ENCODE results near the gene AZIN2.
"Not testable (repeated sequence)": the region's sequence is repeated elsewhere in the genome, so short reads cannot be mapped to it uniquely, and the experiment has no call there.

Gene AZIN2

DNA sequence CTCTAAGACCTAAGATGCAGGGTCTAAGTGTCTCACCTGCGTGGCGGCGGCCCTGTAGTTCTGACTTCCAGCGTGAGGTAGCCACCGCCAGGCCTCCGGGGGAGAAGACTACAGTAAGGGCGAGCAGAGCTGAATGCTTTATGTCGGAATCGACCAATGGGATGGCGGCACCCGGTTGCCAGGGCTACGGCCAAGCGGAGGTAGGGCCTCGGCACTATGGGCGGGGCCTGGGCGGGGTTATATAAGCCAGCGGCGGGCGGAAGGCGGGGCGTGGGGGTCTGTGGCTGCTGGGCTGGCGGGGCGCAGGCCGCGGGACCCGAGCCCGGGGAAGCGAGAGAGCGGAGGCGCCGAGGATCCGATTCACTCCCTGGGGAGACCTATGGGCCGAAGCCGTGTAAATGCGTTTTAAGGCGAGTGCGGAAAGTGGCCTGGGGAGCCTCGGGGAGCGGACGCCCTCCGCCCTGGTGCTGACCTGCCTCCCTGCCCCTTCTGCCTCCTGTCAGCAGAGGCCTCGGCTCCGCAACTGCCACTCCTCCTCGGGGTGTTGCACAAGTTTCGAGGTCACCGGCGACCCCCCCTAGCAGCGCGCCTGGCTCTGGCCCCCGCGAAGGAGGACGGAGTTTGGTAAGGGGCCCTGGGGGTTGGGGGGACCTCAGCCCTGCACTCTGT is at the start of gene AZIN2:
Gene AZIN2, plus strand, starts transcription at position 269 of the 669 bp plus-strand sequence. CDS start 1,097 bp downstream, outside the sequence.
- ATAC-seq (peak; percentile 100), DNase-seq (ENCODE audit: low spot score in 2 of 2) (peak; percentile 92 to 98)
- Mint-ChIP-seq H3K27ac (peak within 1 kb of the TSS; percentile 76), H3K4me1 (peaks cover 9% of the 10 kb centered on the region), H3K4me3 (peak within 1 kb of the TSS; percentile 65), H3K9me3 (no peaks in the 10 kb centered on the region), H3K36me3 (no peaks in the 10 kb centered on the region)

DNA sequence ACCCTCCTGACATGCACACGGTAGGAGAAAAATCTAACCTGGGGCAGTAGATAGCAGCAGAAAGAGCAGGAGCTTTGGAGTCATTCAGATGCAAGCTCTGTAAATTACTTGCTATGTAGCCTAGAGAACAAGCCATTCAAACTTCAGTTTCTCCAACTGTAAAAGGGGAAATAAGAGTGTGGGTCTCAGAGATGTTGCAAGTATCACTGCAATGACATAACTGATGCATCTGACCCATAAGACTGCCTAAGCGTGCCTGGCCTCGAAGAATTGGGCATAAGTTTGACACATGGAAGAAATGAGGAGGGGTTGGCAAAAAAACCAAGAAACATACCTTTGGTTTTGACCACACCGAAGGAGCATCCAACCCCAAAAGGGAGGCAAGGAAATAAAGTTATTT is 49.4 kb upstream of the AZIN2 start:
- Mint-ChIP-seq H3K36me3 (peaks cover 98% of the 10 kb centered on the region), H3K4me1 (peaks cover 58% of the 10 kb centered on the region), H3K4me3 (peak overlapping the region; percentile 8), H3K9me3 (no peaks in the 10 kb centered on the region), H3K27ac (no peak overlapping the region)
- DNase-seq (ENCODE audit: low spot score in 2 of 2) = no peak
- no peak for ATAC-seq

DNA sequence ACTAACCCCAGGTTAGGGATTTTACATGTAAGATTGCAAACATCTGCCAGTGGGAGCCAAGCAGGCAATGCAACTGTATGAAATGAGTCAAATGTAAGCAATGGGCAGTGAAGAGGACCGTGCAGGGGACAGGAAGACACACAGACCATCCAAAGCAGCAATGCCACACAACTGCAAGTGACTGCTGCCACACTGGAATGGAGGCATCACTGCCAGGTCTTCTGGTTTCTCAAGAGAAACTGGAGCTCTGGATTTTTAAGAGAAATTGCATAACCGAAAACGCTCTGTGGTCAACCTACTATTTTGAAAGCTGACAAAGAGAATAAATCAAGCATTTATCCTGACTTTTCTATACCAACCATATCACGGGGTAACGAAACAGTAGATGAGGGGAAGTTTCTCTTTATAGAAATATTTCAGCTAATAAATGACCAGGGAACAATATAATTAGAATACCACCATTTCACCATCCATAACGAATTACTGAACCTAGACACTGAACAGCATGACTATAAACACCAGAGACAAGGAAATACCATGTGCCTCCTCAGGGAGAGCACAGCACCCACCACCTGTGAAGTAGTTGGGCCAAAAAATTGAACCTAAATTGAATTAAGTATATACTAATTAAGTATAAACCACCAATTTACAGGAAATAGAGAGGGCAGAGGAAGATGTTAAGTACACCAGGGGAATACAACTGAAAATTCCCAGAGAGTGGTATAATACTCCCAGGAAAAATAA is 48.7 kb upstream of the AZIN2 start:
- ATAC-seq = no peak
- Mint-ChIP-seq H3K36me3 (peaks cover 97% of the 10 kb centered on the region), H3K9me3 (no peaks in the 10 kb centered on the region), H3K4me3 (peak overlapping the region; percentile 8), H3K27ac (no peak overlapping the region), H3K4me1 (peaks cover 65% of the 10 kb centered on the region)
- DNase-seq (ENCODE audit: low spot score in 2 of 2) = no peak

DNA sequence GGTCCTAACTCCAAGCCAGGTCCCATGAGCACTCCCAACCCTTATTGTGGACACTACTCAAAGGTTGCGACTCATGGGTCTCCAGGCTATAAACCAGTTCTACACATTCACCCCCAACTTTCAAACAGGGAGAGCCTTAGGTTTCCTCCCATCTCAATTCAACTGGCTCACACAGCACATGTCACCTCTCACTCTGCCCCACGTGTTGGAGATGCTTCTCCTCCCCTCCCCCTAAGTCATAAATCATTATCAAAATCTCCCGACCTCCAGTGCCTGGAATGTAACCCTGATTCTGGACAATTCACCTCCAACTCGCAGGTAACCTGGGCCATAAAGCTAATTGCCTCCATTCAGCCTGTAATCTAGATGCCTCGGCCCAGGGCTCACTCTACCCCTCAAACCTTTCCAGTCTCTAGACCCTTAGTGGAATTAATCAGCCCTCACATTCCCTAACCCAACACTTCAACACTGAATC is 44.9 kb upstream of the AZIN2 start:
- DNase-seq (ENCODE audit: low spot score in 2 of 2) = no peak
- H3K36me3 Mint-ChIP-seq = peaks cover 59% of the 10 kb centered on the region
- H3K9me3 Mint-ChIP-seq = no peaks in the 10 kb centered on the region
- H3K4me3 Mint-ChIP-seq = peak overlapping the region; percentile 90
- peak; percentile 0 for ATAC-seq
- peak overlapping the region; percentile 96 for H3K27ac Mint-ChIP-seq
- peaks cover 50% of the 10 kb centered on the region for H3K4me1 Mint-ChIP-seq

DNA sequence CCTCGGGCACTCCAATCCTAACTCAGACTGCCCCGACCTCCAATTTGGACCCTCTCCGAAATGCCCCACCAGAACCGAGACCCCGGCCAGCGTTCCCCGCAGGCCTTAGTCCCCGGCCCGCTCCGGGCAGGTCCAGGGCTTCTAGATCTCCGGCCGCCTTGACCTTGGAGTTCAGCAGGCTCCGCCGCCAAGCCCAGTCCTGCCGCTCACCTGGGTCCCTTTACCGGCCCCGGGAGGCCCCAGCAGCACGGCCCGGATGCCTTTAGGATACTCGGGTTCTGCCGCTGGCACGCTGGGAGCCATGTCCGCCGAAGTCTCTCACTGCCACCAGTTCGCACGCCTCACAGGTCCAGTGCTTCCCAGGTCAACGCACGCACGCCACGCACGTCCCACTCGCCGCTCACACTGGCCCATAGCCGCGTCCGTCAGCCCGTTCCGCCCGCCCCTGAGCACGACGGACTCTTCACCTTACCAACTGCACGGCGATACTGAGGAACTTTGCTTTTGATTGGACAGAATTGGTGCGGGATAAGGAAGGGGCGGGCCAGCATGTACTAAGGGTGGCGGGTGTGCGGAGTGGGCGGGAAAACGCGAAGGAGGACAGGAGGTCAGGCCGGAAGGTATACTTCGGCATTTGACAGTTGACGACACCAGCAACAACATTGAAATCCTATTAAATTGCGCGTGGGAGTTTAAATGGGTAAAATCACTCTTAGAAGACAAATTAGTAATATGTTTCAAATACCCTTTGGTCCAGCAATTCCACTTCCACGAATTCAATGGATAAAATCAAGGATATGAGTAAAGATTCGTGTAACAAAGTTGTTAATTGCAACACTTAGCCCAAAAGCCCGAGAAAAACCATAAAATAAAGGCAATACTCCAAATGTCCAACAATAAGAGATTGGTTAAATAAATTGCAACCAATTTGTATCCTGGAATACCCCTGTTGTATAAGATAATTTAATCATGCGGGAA is 44.1 kb upstream of the AZIN2 start, which contains the start of gene AK2:
Gene AK2, minus strand, starts transcription at position 358 of the 978 bp plus-strand sequence. Its CDS starts 55 bp downstream, at position 303.
- Mint-ChIP-seq H3K9me3 (no peaks in the 10 kb centered on the region), H3K27ac (peak within 1 kb of the TSS; percentile 96), H3K36me3 (peaks cover 52% of the 10 kb centered on the region), H3K4me1 (peaks cover 42% of the 10 kb centered on the region), H3K4me3 (peak within 1 kb of the TSS; percentile 90)
- peak; percentile 99 for ATAC-seq
- DNase-seq (ENCODE audit: low spot score in 2 of 2) = peak; percentile 79 to 96

DNA sequence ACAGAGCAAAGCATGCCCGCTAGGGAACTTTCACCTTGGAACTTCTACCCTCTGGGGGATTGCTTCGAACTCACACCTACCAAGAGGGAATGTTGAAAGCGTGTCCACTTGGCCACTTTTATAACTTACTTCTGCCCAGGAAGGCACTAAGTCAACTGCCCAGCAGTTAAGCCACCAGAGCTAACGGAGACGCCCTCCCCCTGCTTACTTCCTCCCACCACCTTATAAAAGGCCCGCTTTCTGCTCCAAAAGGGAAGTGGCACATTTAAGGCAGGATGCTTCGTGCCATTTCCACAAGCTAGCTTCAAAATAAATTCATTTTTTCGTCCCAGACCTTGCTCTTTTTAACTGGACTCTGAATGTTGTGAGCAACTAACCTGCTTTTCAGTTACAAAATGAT is 41.1 kb upstream of the AZIN2 start:
- Mint-ChIP-seq H3K27ac (peak overlapping the region; percentile 17), H3K4me3 (no peak overlapping the region)

DNA sequence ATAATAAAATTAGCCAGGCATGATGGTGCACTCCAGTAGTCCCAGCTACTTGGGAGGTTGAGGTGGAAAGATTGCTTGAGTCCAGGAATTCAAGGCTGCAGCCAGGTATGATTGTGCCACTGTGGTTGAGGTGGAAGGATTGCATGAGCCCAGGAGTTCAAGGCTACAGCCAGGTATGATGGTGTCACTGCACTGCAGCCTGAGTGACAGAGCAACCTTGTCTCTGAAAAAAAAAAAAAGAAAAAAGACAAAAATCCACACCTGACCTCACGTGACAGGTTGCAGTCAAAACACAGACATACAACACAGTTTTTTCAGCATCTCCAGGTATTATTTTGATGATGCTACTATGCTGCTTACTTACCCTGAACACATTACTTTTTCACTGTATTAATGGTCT is 39.9 kb upstream of the AZIN2 start:
- DNase-seq (ENCODE audit: low spot score in 2 of 2) (no peak), ATAC-seq (no peak)
- H3K27ac Mint-ChIP-seq = no peak overlapping the region
- peaks cover 10% of the 10 kb centered on the region for H3K36me3 Mint-ChIP-seq
- peaks cover 29% of the 10 kb centered on the region for H3K4me1 Mint-ChIP-seq
- H3K4me3 Mint-ChIP-seq = no peak overlapping the region
- H3K9me3 Mint-ChIP-seq = no peaks in the 10 kb centered on the region

More for the DNA sequence above, 41.1 kb upstream of the AZIN2 start:
- peaks cover 28% of the 10 kb centered on the region for H3K4me1 Mint-ChIP-seq
- DNase-seq (ENCODE audit: low spot score in 2 of 2) (no peak), ATAC-seq (no peak)
- H3K9me3 Mint-ChIP-seq = no peaks in the 10 kb centered on the region
- H3K36me3 Mint-ChIP-seq = peaks cover 22% of the 10 kb centered on the region

DNA sequence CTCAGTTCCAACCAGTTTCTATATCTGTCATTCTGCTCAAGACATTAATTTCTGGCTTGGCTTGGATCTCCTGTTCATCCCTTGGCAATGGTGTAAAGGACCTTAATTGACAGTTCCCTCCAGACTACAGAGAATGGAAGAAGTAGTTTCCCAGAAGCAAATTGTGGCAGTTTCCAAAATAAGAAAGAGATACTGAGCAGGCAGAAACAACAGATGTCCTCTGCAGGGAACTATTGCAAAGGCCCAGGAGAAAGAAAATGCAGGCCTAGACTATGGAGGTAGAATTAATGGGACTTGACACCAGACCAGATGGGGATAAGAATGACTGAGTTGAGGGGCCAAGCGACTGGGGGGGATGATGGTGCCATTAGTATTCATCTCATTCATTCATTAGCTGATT is 38.1 kb upstream of the AZIN2 start:
- no peak for DNase-seq (ENCODE audit: low spot score in 2 of 2)
- no peak for ATAC-seq
- peaks cover 28% of the 10 kb centered on the region for H3K4me1 Mint-ChIP-seq
- H3K36me3 Mint-ChIP-seq = no peaks in the 10 kb centered on the region
- H3K27ac Mint-ChIP-seq = no peak overlapping the region
- no peak overlapping the region for H3K4me3 Mint-ChIP-seq
- H3K9me3 Mint-ChIP-seq = no peaks in the 10 kb centered on the region

DNA sequence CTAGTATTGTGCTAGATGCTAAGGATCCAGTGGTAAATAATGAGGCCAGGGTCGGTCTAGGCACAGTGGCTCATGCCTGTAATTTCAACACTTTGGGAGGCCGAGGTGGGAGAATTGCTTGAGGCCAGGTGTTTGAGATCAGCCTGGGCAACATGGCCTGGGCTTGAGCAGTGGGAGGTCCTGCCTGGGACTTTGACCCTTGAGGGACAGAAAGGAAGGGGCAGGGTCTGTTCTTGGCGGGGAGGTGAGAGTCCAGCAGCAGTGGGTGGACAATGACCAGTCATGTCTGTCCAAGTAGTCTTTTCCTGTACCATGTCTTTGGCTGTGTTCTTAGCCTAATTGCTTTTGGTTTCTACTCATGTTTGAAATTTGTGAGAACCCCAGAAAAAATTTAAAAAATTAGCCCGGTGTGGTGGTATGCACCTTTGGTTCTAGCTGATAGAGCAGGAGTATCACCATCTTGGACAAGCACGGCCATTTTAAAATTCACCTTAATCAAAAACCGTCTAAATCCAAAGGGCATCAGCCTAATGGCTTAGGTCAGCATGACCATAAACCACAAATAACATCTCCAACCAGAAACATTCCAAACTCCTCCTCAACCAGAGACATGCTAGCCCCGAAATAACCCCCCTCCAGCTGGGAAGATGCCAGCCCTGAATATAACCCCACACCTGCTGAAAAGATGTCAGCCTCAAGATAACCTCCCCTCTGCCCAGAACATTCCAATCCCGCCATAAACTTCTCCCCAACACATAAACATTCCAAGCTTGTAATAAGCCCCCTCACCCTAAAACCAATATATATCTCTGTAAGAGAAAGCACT is 37.5 kb upstream of the AZIN2 start:
- ATAC-seq (no peak), DNase-seq (ENCODE audit: low spot score in 2 of 2) (no peak)
- peaks cover 28% of the 10 kb centered on the region for H3K4me1 Mint-ChIP-seq
- no peak overlapping the region for H3K27ac Mint-ChIP-seq
- no peak overlapping the region for H3K4me3 Mint-ChIP-seq
- no peaks in the 10 kb centered on the region for H3K9me3 Mint-ChIP-seq
- no peaks in the 10 kb centered on the region for H3K36me3 Mint-ChIP-seq

DNA sequence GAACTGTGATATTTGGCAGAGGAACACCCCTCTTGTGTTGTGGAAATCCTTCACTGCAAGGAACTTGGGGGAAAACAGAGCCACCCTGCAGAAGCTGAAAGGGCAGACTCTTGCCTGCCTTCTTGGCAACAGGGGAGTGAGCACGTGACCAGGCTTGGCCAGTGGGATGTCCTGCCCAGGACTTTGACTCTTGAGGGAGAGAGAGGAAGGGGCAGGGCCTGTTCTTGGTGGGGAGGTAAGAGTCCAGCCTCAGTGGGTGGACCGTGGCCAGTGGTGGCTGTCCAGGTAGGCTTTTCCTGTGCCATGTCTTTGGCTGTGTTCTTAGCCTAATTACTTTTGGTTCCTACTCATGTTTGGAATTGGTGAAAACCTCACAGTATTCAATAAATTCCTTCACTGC is 35.7 kb upstream of the AZIN2 start:
- Mint-ChIP-seq H3K9me3 (no peaks in the 10 kb centered on the region), H3K36me3 (no peaks in the 10 kb centered on the region), H3K4me1 (peaks cover 28% of the 10 kb centered on the region), H3K27ac (peak overlapping the region; percentile 89), H3K4me3 (peak overlapping the region; percentile 44)
- ATAC-seq = no peak
- no peak for DNase-seq (ENCODE audit: low spot score in 2 of 2)

DNA sequence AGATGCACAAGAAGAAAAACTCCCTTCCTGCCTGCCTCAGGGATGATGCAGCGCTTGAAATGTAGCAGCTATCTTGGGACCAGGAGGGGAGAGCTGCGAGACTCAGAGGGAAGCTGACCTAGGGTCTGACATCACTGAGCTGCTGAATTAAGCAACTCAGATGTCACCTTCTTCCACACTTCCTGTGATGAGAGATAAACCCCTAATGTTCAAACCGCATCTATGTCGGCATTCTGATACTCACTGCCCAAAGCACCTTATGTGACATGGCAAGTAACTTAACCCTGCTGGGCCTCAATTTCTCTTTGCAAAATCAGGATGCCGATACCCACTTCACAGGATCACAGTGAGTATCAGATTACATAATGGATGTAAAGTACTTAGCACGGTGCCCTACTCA is 35.1 kb upstream of the AZIN2 start:
- H3K4me1 Mint-ChIP-seq = peaks cover 33% of the 10 kb centered on the region
- peak; percentile 98 for ATAC-seq
- no peak for DNase-seq (ENCODE audit: low spot score in 2 of 2)
- H3K27ac Mint-ChIP-seq = peak overlapping the region; percentile 89
- no peaks in the 10 kb centered on the region for H3K36me3 Mint-ChIP-seq
- no peaks in the 10 kb centered on the region for H3K9me3 Mint-ChIP-seq
- peak overlapping the region; percentile 44 for H3K4me3 Mint-ChIP-seq

DNA sequence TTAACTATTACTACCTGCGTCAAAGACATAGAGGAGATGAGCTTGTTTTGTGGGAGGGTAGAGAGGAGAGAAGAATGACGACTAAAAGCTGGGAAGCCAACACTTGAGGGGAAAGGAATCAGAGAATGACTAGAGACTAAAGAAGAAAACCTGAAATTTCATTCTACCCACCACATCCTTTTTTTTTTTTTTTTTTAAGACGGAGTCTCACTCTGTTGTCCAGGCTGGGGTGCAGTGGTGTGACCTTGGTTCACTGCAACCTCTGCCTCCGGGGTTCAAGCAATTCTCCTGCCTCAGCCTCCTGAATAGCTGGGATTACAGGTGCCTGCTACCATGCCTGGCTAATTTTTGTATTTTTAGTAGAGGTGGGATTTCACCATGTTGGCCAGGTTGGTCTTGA is 34.7 kb upstream of the AZIN2 start:
- Mint-ChIP-seq H3K4me3 (peak overlapping the region; percentile 44), H3K27ac (peak overlapping the region; percentile 89), H3K4me1 (peaks cover 34% of the 10 kb centered on the region)
- H3K9me3 Mint-ChIP-seq; ATAC-seq; DNase-seq (ENCODE audit: low spot score in 2 of 2); H3K36me3 Mint-ChIP-seq: not testable (repeated sequence)

DNA sequence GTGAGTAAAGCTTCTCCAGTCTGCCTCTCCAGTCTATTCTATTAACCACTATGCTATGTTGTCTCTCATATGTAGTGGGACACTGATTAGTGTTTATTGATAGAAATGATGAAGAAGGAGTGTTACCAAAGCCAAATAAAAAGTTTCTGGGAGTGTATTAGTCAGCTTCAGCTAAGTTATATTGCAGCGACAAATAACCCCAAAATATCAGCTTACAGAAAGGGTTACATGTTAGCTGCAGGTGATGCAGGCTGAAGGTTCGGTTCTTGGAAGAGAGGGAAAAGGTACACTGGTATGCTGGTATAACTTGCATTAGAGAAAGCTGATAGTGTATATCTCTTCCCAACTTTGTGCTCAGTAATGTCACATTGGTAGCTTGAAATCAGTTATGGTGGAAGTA is 33.7 kb upstream of the AZIN2 start:
- Mint-ChIP-seq H3K27ac (no peak overlapping the region), H3K36me3 (no peaks in the 10 kb centered on the region), H3K4me3 (no peak overlapping the region), H3K9me3 (no peaks in the 10 kb centered on the region), H3K4me1 (peaks cover 34% of the 10 kb centered on the region)
- DNase-seq (ENCODE audit: low spot score in 2 of 2) (no peak), ATAC-seq (no peak)

DNA sequence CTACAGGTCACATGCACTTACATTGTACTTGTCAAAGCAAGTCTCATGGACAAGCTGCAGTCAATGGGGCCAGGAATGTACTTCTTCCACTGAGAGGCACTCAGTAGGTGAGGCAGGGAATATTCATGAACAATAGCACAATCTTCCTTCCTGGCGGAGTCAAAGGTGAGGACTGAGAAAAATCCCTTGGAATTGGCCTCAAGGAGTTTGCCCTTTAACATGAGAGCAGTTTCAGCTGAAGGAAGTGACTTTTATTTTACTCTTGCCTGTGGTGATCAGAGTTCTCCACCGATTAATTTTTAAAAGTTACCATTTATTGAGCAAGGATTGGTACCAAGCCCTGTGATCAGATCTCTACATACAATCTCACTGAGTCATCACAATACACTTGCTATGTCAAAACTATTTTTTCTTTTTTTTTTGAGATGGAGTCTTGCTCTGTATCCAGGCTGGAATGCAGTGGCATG is 33.1 kb upstream of the AZIN2 start:
- peaks cover 34% of the 10 kb centered on the region for H3K4me1 Mint-ChIP-seq
- no peak for ATAC-seq
- H3K4me3 Mint-ChIP-seq = no peak overlapping the region
- no peaks in the 10 kb centered on the region for H3K9me3 Mint-ChIP-seq
- no peak overlapping the region for H3K27ac Mint-ChIP-seq
- no peaks in the 10 kb centered on the region for H3K36me3 Mint-ChIP-seq
- no peak for DNase-seq (ENCODE audit: low spot score in 2 of 2)
